Measurements from ENCODE around the gene LIG1.
"Not testable (repeated sequence)": the region's sequence is repeated elsewhere in the genome, so short reads cannot be mapped to it uniquely, and the experiment has no call there.

GRCh38 chr19:48091111-48091718, 78.9 kb downstream of the LIG1 start:
- TF ChIP-seq CTCF (conservative IDR thresholded peaks at IDR 0.05; ENCODE audit: low read length); EZH2phosphoT487 (IDR thresholded peaks at IDR 0.05; ENCODE audit: borderline replicate concordance, low read depth, low read length): not testable (repeated sequence)
